Osteocyte (in vitro differentiated cells): ENCODE data around the gene MINK1. TPM values are rescaled to one million over a fixed set of nuclear protein-coding genes. Genes with fewer than 3 reads are reported as not detected.

Source experiments
- DNase-seq: peaks from one replicate; pipeline ENCODE4 v3.0.0; 2021; ENCODE audit warnings: mixed read lengths; ENCODE audit not compliant: unreplicated experiment; ENCODE audit errors: extremely low spot score
- H3K27ac Mint-ChIP-seq: one replicate; pipeline ENCODE4 v1.8.0; 2021; ENCODE audit warnings: mild to moderate bottlenecking, mixed read lengths; ENCODE audit not compliant: unreplicated experiment
- H3K27me3 Mint-ChIP-seq: one replicate; pipeline ENCODE4 v1.8.0; 2021; ENCODE audit warnings: mixed read lengths; ENCODE audit not compliant: unreplicated experiment
- H3K36me3 Mint-ChIP-seq: one replicate; pipeline ENCODE4 v1.8.0; 2021; ENCODE audit warnings: mixed read lengths; ENCODE audit not compliant: unreplicated experiment
- H3K4me1 Mint-ChIP-seq: one replicate; pipeline ENCODE4 v1.8.0; 2021; ENCODE audit warnings: mixed read lengths; ENCODE audit not compliant: unreplicated experiment
- H3K4me3 Mint-ChIP-seq: one replicate; pipeline ENCODE4 v1.8.0; 2021; ENCODE audit warnings: mild to moderate bottlenecking, moderate library complexity, mixed read lengths; ENCODE audit not compliant: unreplicated experiment
- H3K9me3 Mint-ChIP-seq: one replicate; pipeline ENCODE4 v1.8.0; 2021; ENCODE audit warnings: mixed read lengths; ENCODE audit not compliant: unreplicated experiment
- CTCF ChIP-seq: fragments of 200-600 bp; sonication (generic); IDR thresholded peaks from 2 replicates; pipeline ENCODE4 v1.5.0; 2021; ENCODE audit warnings: antibody characterized with exemption, mild to moderate bottlenecking, moderate library complexity
- total RNA-seq: library from RNA; stranded (reverse); gene quantifications from 2 replicates; pipeline ENCODE4 v1.2.1, GENCODE V29; 2021

Gene MINK1
- total RNA-seq, 1 donor from 2014 or later: 93.3 TPM

DNA sequence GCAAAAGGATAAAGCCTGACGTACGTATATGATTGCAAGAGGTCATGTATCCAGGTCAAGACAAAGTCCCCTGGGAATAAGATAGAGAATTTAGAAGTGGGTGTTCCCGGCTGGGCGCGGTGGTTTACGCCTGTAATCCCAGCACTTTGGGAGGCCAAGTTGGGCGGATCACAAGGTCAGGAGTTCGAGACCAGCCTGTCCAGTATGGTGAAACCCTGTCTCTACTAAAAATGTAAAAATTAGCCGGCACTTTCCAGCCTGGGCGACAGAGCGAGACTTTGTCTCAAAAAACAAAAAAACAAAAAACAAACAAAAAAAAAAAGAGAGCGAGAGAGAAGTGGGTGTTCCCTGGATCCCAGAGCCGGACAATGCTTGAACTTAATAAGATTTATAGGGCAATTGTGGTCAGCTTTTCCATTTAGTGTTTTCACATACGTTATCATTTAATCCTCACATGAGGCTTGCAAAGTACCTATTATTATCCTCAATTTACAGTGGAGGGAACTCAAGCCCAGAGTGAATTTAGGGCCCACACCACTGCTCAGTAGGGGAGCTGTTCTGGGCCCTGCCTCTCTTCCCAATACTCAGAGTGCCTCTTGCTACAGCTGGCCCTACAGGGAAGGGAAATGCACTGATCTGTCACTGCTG, 44.9 kb upstream of the MINK1 start:
- DNase-seq: no peak
- H3K36me3 Mint-ChIP-seq: no peaks in the 10 kb centered on the region

GRCh38 chr17:4788807-4789700, 44.1 kb upstream of the MINK1 start, which contains the start of gene GLTPD2:
TSS of gene GLTPD2 (plus strand) at chr17:4788964. CDS start at chr17:4789012, 48 bp downstream.
- no peaks in the 10 kb centered on the region for H3K9me3 Mint-ChIP-seq
- TF ChIP-seq CTCF: no peak
- peak within 1 kb of the TSS; percentile 76 for H3K27ac Mint-ChIP-seq
- H3K4me1 Mint-ChIP-seq: peaks cover 17% of the 10 kb centered on the region
- H3K4me3 Mint-ChIP-seq: peak within 1 kb of the TSS; percentile 79
- no peaks in the 10 kb centered on the region for H3K36me3 Mint-ChIP-seq
- H3K27me3 Mint-ChIP-seq: peaks cover 3% of the 10 kb centered on the region
- DNase-seq: no peak

More for the DNA sequence above, 44.9 kb upstream of the MINK1 start:
- no peak for TF ChIP-seq CTCF
- Mint-ChIP-seq H3K27me3 (peaks cover 6% of the 10 kb centered on the region), H3K27ac (peak overlapping the region; percentile 57), H3K4me3 (peak overlapping the region; percentile 60), H3K9me3 (no peaks in the 10 kb centered on the region), H3K4me1 (peaks cover 17% of the 10 kb centered on the region)

DNA sequence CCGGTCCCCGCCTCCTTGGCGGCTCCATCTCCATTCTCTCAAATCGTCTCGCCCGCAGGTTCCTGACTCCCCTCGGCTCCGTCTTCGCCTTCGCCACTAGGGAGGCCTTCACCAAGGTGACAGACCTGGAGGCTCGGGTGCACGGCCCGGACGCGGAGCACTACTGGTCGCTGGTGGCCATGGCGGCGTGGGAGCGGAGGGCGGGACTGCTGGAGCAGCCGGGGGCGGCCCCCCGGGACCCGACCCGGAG, 43.5 kb upstream of the MINK1 start:
- TF ChIP-seq CTCF: no peak
- Mint-ChIP-seq H3K27me3 (peaks cover 3% of the 10 kb centered on the region), H3K4me1 (peaks cover 17% of the 10 kb centered on the region), H3K27ac (peak overlapping the region; percentile 76), H3K4me3 (peak overlapping the region; percentile 79), H3K9me3 (no peaks in the 10 kb centered on the region), H3K36me3 (no peaks in the 10 kb centered on the region)
- no peak for DNase-seq

- H3K27ac Mint-ChIP-seq: peak overlapping the region; percentile 94
- peaks cover 17% of the 10 kb centered on the region for H3K4me1 Mint-ChIP-seq
- no peaks in the 10 kb centered on the region for H3K9me3 Mint-ChIP-seq
- H3K4me3 Mint-ChIP-seq: peak overlapping the region; percentile 87
- peaks cover 3% of the 10 kb centered on the region for H3K27me3 Mint-ChIP-seq
- DNase-seq: peak; percentile 93
- no peaks in the 10 kb centered on the region for H3K36me3 Mint-ChIP-seq
- TF ChIP-seq CTCF: peak; percentile 78
These were observed 43.0 kb upstream of the MINK1 start for GRCh38 chr17:4789951-4790704.
